ENCODE measurements around the gene CACNA2D3.

- TF ChIP-seq EP300 (conservative IDR thresholded peaks at IDR 0.05; ENCODE audit: poor library complexity, severe bottlenecking) = no peak
- TF ChIP-seq POLR2AphosphoS5 (IDR thresholded peaks at IDR 0.05) = no peak
- no peak for TF ChIP-seq SMC3 (conservative IDR thresholded peaks at IDR 0.05; ENCODE audit: poor library complexity)
- TF ChIP-seq EZH2 (IDR thresholded peaks at IDR 0.05; ENCODE audit: borderline replicate concordance, insufficient read depth, low read length, poor library complexity, severe bottlenecking) = no peak
- no peak for TF ChIP-seq CTCF (IDR thresholded peaks at IDR 0.05; ENCODE audit: poor library complexity, severe bottlenecking)
- no peak for TF ChIP-seq TAF1 (IDR thresholded peaks at IDR 0.05; ENCODE audit: low read depth)
- no peak for TF ChIP-seq MXI1 (conservative IDR thresholded peaks at IDR 0.05; ENCODE audit: poor library complexity, severe bottlenecking)
Measured at GRCh38 chr3:54549607-54550220, 427.4 kb downstream of the CACNA2D3 start.

Data from neural cell (in vitro differentiated cells).